ENCODE data around the gene CA6. TPM values are rescaled to one million over a fixed set of nuclear protein-coding genes. Genes with fewer than 3 reads are reported as not detected.

Gene CA6
- total and polyA plus RNA-seq, 2 of the 8 experiments (the other 6 are each of a cell fraction or from before 2014, with no cell fraction given) = not detected

DNA sequence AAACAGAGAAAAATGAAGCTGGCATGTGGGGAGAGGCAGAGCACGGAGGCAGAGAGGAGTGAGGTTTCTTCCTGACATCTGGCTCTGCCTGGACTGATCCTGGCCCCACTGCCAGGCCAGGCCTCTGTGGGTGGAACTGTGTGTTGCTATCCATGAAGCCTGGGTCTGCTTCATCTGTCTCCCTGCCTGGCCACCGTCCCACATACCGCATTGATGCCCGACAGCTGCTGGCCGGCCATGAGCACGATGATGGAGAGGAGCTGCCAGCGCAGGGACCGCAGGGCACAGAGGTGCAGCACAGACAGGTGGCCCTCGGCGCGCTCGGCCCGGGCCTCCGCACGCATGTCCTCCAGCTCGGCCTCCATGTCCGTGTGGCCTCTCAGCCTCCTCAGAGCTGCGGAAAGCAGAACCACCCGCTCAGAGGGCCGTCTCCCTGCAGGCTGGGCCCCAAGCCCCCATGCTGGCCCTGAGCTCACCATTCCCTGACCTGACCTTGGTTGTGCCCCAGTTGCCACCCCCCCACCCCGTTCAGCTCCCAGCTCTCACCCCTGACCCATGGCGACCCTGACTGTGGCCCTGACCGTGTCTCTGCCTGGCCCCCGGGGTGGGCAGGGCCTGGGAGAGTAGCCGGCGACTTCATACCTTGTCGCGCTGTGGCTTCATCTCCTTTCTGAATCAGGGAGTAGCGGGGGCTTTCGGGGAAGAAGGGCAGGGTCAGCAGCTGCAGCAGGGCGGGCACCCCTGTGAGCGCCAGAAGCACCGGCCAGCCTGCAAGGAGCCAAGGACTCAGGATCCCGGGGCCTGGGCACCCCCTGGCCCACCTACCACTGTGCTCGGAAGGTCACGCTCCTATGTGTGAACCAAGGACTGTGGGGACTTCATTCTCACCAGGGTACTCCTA is 69.1 kb downstream of the CA6 start (continued):
- TF ChIP-seq SIN3A (conservative IDR thresholded peaks at IDR 0.05 in 1 of 2, IDR thresholded peaks at IDR 0.05 in 1 of 2; ENCODE audit: low read depth in 1 of 2, low read length in 2 of 2) = no peak
